ENCODE results near the gene STAMBP.

STAMBP gene

GRCh38 chr2:73832930-73833329, 4.2 kb downstream of the STAMBP start:
- H3K4me3 ChIP-seq: no peak overlapping the region
- H3K27ac ChIP-seq: no peak overlapping the region

- H3K27ac ChIP-seq: peak overlapping the region in 2 of 21 experiments; percentile 31 to 37
- no peak overlapping the region for H3K4me3 ChIP-seq
Measured at GRCh38 chr2:73836141-73836943, 7.6 kb downstream of the STAMBP start.

- Histone ChIP-seq H3K4me3 (no peak overlapping the region), H3K27ac (peak overlapping the region in 1 of 21 experiments; percentile 20)
Measured at GRCh38 chr2:73837847-73838585, 9.3 kb downstream of the STAMBP start.

GRCh38 chr2:73838889-73839534, 10.3 kb downstream of the STAMBP start:
- Histone ChIP-seq H3K27ac (peak overlapping the region in 1 of 21 experiments; percentile 20), H3K4me3 (no peak overlapping the region)

GRCh38 chr2:73839653-73840411, 11.1 kb downstream of the STAMBP start:
- H3K27ac ChIP-seq: no peak overlapping the region
- H3K4me3 ChIP-seq: no peak overlapping the region

- no peak overlapping the region for H3K4me3 ChIP-seq
- no peak overlapping the region for H3K27ac ChIP-seq
Measured at GRCh38 chr2:73841912-73842738, 13.4 kb downstream of the STAMBP start.

GRCh38 chr2:73842739-73843019, 13.9 kb downstream of the STAMBP start:
- H3K27ac ChIP-seq: no peak overlapping the region
- no peak overlapping the region for H3K4me3 ChIP-seq

GRCh38 chr2:73844087-73844486, 15.3 kb downstream of the STAMBP start:
- no peak overlapping the region for H3K27ac ChIP-seq

GRCh38 chr2:73850009-73850408, 21.2 kb downstream of the STAMBP start:
- no peak overlapping the region for H3K4me3 ChIP-seq
- H3K27ac ChIP-seq: no peak overlapping the region

More at GRCh38 chr2:73844087-73844486, 15.3 kb downstream of the STAMBP start:
- no peak overlapping the region for H3K4me3 ChIP-seq

- no peak overlapping the region for H3K27ac ChIP-seq
- no peak overlapping the region for H3K4me3 ChIP-seq
Measured at GRCh38 chr2:73851274-73851673, 22.5 kb downstream of the STAMBP start.

GRCh38 chr2:73852020-73852419, 23.3 kb downstream of the STAMBP start:
- no peak overlapping the region for H3K4me3 ChIP-seq
- H3K27ac ChIP-seq: no peak overlapping the region

- Histone ChIP-seq H3K4me3 (no peak overlapping the region), H3K27ac (no peak overlapping the region)
Measured at GRCh38 chr2:73855526-73855925, 26.8 kb downstream of the STAMBP start.

GRCh38 chr2:73856214-73856613, 27.5 kb downstream of the STAMBP start:
- no peak overlapping the region for H3K4me3 ChIP-seq
- H3K27ac ChIP-seq: no peak overlapping the region

- Histone ChIP-seq H3K4me3 (no peak overlapping the region), H3K27ac (no peak overlapping the region)
Measured at GRCh38 chr2:73859721-73860586, 31.2 kb downstream of the STAMBP start.

- peak overlapping the region in 2 of 21 experiments; percentile 13 to 44 for H3K27ac ChIP-seq
- H3K4me3 ChIP-seq: no peak overlapping the region
Measured at GRCh38 chr2:73862987-73863386, 34.2 kb downstream of the STAMBP start.

- no peak overlapping the region for H3K27ac ChIP-seq
- no peak overlapping the region for H3K4me3 ChIP-seq
Measured at GRCh38 chr2:73868204-73868978, 39.6 kb downstream of the STAMBP start.

- Histone ChIP-seq H3K4me3 (no peak overlapping the region), H3K27ac (no peak overlapping the region)
Measured at GRCh38 chr2:73870084-73870483, 41.3 kb downstream of the STAMBP start.
